Measurements from ENCODE around the gene PLCB3. TPM values are rescaled to one million over a fixed set of nuclear protein-coding genes. Genes with fewer than 3 reads are reported as not detected.

The PLCB3 gene
- total and polyA plus RNA-seq, 2 experiments from 2014 or later, result 28.1 to 103 TPM

GRCh38 chr11:64299847-64300648 lies 48.7 kb downstream of the PLCB3 start, which contains the start of gene CATSPERZ:
Gene CATSPERZ, plus strand, starts transcription at chr11:64300358. Its CDS starts 53 bp downstream, at chr11:64300411.
- ATAC-seq (peak; percentile 14), DNase-seq (ENCODE audit: low spot score) (peak; percentile 81)
- Mint-ChIP-seq H3K36me3 (ENCODE audit: low read depth) (no peaks in the 10 kb centered on the region), H3K4me3 (peak within 1 kb of the TSS; percentile 73), H3K9me3 (no peaks in the 10 kb centered on the region; the same call in 2 of the 3 replicates), H3K27me3 (ENCODE audit: insufficient read depth, low read depth, poor library complexity) (peaks cover 82% of the 10 kb centered on the region), H3K27ac (no peak within 1 kb of the TSS), H3K4me1 (peaks cover 19% of the 10 kb centered on the region)
- H3K4me2 ChIP-seq, result peak within 1 kb of the TSS; percentile 81
- H3K27ac ChIP-seq (ENCODE audit: low read depth), result no peak within 1 kb of the TSS
- H3F3A ChIP-seq (replicated peaks; ENCODE audit: low read depth), result peaks cover 25% of the 10 kb centered on the region
- H3K79me2 ChIP-seq (replicated peaks; ENCODE audit: insufficient read depth), result no peaks in the 10 kb centered on the region
- H3K9me2 ChIP-seq (ENCODE audit: insufficient read depth), result no peaks in the 10 kb centered on the region
- peaks cover 83% of the 10 kb centered on the region for H3K27me3 ChIP-seq (ENCODE audit: insufficient read depth)
- H2AFZ ChIP-seq, result peak within 1 kb of the TSS; percentile 97
- no peaks in the 10 kb centered on the region for H3K36me3 ChIP-seq (ENCODE audit: insufficient read depth)
- TF ChIP-seq REST (IDR thresholded peaks at IDR 0.05; ENCODE audit: unreplicated experiment) (no peak), NANOG (IDR thresholded peaks at IDR 0.05; ENCODE audit: borderline replicate concordance) (no peak), EZH2 (IDR thresholded peaks at IDR 0.05; ENCODE audit: low read depth, unreplicated experiment) (peak; percentile 40), ZNF462 (CRISPR knock-in tag; IDR thresholded peaks at IDR 0.05) (no peak), CREB1 (CRISPR knock-in tag; IDR thresholded peaks at IDR 0.05; ENCODE audit: low read depth) (no peak)
- H3K4me3 ChIP-seq, result peak within 1 kb of the TSS; percentile 56
- H4K20me1 ChIP-seq (replicated peaks; ENCODE audit: insufficient read depth), result peaks cover 16% of the 10 kb centered on the region; the same call in 1 of the 2 replicates
- H3K4me1 ChIP-seq (ENCODE audit: insufficient read depth), result peaks cover 12% of the 10 kb centered on the region; the same call in 1 of the 2 replicates
